GM19468 (cell line): Measurements from ENCODE around the gene TACR2.

Source experiments
- ATAC-seq: cut with Tn5 transposase; IDR thresholded peaks from one replicate; pipeline ENCODE4 v1.9.1; 2021; ENCODE audit warnings: mild to moderate bottlenecking, moderate library complexity, moderate number of reproducible peaks; ENCODE audit not compliant: unreplicated experiment; ENCODE audit errors: extremely low read depth

Gene TACR2

DNA sequence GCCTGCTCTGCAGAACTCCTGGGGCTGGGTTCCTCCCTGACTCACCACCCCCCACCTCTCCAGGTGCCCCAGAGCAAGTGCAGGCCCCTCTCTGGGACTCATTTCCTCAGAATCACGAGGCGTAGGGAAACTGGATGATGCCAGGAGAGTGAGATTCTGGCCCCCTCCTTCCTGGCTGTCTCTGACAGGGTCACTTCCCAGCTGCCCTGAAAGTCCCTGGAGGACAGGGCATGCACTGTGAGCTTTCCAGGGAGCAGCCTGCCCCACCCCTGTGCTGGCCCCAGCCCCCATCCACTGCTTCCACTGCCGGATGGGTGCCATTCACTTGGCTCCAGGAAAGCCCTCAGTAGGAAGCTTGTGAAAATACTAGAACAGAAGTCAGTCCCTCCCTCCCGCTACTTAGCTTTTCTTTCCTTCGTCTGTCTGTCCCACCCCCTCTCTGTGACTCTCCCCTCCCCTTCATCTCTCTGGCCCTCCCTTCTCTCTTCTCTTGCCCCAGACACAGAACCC is 10.4 kb downstream of the TACR2 start:
- no peak for ATAC-seq

DNA sequence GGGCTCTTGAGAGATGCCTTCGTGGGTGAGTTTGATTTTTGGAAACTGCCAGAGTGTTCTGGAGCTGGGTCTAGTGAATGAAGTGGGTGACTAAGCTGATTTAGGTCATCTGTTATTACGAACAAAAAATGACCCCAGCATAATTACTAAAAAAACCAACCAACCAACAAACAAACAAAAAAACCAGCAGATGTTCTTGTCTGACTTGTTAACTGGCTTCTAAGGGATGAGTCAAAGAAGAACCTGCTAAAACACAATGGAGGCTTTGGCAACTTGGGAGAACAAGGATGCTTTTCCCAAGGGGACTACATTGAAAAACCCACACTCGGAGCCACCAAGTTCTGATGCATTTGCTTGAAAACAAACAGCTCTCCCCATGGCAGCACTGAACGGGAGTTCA is 11.5 kb downstream of the TACR2 start:
- ATAC-seq = no peak

DNA sequence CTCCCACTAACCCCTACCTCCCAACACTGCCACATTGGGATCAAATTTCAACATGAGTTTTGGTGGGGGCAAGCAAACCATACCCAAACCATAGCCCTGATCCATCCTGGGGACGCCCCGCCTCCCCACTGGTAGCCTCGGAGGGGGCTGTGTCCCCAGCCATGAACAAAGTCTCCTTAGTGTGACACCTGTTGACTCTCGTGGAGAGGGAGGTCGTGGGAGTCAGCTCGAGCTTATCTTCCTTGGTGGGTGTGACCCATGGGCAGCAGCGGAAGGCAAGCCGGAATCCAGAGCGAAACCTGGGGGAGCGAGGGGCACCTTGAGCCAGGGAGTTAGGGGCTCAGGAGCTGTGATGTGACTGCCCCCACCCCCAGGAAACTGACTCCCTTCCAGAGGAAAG is 11.9 kb downstream of the TACR2 start:
- ATAC-seq = no peak

DNA sequence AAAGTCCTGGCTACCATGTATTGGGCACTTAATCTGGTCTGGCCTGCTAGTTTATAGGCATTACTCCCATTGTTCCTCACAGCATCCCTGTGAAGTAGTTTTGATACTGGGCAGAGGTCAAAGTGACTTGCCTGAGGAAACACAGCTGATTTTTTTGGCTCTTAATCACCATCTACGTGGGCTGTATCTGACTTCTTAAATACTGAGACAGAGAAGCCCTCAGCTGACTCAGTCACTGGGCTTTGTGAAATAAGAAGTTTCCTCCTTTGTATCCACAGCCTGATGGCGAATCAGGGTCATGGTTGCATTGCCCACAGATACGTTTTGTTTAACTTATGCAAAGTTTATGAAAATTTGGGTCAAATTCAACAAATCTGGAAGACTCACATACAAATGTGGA is 13.2 kb downstream of the TACR2 start:
- no peak for ATAC-seq

DNA sequence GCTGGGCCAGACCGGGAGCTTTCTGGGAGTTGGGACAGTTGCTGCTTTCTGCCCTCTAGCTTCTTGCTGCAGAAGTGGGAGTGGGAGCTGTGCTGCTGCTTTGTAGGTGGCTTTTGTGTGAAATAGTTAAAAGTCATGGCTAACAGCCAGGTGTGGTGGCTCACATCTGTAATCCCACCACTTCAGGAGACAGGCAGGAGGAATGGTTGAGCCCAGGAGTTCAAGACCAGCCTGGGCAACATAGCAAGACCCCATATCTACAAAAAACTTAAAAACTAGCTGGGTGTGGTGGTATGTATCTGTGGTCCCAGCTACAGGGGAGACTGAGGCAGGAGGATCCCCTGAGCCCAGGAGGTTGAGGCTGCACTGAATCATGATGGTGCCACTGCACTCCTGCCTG is 13.7 kb downstream of the TACR2 start:
- ATAC-seq = no peak

DNA sequence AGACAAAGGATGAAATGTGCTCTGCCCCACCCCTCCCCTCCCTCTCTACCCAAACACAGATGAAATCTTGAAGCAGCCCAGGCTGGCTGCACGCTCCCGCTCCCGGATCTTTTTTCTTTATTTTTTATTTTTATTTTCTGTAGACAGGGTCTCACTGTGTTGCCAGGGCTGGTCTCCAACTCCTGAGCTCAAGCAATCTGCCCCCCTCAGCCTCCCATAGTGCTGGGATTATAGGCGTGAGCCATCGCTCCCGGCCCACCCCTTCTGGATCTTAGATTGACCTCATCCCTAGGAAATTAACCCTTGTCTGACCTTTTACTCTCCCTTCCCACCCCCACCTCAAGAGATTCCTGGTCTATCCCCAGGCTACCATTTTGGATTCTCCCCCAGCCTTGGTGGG is 14.3 kb downstream of the TACR2 start:
- no peak for ATAC-seq

DNA sequence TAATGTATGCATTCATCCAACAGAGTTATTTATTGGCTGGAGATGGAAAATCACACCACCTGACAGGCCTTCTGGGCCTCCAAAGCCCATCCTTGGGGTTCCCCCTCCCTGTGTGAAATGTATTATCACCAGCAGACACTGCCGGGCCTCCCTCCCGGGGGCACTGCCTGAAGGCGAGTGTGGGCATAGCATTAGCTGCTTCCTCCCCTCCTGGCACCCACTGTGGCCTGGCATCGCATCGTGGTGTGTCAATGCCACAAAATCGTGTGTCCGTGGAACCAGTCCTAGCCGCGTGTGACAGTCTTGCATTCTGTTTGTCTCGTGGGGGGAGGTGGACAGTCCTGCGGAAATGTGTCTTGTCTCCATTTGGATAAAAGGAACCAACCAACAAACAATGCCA is 15.3 kb downstream of the TACR2 start:
- no peak for ATAC-seq

DNA sequence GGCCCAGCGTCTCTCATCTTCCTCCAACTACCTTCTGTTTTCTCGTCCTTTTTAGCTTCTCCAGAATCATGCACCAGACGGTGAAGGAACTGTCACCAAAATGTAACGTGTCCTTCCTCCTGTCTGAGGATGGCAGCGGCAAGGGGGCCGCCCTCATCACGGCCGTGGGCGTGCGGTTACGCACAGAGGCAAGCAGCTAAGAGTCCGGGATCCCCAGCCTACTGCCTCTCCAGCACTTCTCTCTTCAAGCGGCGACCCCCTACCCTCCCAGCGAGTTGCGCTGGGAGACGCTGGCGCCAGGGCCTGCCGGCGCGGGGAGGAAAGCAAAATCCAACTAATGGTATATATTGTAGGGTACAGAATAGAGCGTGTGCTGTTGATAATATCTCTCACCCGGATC is 15.8 kb downstream of the TACR2 start:
- no peak for ATAC-seq

DNA sequence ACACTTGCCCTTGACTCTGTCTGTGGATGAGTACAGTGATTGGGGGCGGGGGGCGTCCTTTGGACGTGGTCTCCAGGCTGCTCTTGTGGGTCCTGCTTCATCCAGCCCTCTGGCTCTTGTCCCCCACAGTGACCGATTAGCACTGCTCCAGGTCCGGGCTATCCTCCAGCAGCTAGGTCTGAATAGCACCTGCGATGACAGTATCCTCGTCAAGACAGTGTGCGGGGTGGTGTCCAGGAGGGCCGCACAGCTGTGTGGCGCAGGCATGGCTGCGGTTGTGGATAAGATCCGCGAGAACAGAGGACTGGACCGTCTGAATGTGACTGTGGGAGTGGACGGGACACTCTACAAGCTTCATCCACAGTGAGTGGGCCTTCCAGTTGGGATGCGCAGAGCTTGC is 18.3 kb downstream of the TACR2 start:
- no peak for ATAC-seq

DNA sequence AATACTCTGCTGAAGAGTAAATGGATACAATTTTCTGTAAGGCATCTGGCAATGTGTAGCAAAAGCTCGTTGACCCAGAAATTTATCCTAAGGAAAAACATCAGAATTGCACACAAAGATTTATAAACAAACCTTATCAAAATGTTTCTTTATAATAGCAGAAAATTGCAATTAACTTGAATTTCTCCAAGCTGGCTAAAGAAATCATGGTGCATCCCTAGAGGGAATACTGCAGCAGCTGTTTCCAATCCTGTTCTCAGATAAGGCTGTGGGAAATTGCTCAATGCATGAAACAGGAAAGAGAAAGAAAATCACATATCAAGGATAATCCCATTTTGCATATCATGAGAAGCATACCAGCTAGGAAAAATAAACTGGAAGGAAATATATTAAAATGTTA is 18.7 kb downstream of the TACR2 start:
- no peak for ATAC-seq

DNA sequence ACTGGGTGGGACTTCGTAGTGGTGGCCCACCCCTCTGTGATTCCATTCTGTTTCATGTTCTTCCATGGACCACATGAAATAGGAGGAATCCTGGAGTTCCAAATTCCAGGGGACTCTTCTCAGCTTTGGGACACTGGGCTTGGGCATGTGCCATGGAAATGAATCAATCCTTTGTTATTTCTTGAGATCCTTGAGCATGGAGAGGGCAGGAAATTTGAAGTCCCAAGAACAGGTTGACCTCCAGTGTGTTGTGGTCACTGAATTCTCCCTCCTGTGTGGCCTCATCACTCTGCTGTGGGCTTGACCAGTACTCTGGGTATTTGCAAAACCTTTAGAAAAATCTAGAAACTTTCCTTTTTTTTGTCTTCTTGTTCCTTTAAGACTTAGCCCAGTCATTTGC is 22.7 kb downstream of the TACR2 start:
- no peak for ATAC-seq

DNA sequence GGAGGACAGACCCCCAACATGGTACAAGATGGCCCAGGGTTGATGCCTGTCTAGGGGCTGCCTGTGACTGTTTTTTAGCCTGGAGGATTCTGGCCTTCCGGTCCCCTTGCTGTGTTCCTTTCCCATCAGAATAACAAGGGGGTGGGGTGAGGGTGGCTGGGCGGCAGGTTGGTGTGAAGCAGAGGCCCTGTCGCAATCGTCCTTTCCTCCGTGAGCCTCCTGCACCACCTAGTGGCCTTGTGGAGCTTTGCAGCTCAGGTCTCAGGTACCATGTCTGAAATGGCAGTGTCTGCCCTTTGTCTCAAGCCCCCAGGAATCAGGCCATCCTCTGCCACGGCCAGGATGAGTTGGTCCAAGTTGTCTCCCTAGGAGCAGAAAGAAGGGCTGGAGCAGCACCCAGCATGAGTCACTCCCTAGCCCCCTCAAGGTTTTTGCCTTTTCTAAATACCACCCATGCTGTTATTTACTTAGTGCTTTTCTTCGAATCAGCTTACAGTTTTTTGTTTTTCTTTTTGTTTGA is 24.2 kb downstream of the TACR2 start:
- no peak for ATAC-seq

DNA sequence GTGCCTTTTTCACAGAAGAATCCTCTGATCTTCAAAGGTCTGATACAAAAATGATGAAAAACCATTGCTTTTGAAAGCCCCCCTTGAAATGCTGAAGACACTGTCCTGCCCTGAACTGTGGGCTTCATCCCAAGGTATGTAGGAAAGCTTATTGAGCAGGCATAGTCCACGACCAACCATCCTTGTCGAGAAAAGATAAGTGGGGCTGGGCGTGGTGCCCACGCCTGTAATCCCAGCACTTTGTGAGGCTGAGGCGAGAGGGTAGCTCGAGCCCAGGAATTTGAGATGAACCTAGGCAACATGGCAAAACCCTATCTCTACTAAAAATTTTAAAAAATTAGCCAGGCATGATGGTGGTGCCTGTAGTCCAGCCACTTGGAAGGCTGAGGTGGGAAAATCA is 25.6 kb downstream of the TACR2 start:
- ATAC-seq = no peak

DNA sequence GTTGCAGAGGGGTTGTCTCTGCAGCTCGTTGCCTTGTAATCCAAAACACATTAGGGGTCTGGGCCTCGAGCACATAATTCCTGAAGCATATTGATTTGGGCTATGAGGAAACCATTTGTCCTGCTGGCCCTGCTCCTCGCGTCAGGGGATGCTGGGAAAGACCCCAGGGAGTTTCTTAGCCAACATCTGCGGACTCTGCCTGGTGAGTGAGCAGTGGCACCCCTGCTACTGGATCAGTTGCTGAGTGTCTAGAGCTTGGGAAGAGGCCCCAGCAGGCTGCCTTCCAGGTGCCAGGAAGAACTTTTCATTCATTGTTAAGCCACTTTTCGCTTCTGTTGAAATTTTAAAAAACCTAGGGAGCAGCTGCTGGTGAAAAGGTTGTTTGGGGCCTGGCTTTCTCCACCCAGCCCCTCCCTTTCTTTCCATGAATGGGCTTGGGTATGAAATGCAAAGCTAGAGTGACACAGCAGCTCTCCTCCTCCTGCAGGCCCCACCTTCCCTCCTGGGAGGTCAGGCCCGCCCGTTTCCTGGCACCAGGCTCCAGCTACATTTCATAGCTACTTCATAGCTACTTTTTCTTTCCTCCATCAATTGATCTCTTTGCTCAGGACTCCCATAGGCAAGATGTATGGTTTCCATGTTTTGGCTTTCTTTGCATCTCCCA is 26.8 kb downstream of the TACR2 start:
- ATAC-seq = no peak

DNA sequence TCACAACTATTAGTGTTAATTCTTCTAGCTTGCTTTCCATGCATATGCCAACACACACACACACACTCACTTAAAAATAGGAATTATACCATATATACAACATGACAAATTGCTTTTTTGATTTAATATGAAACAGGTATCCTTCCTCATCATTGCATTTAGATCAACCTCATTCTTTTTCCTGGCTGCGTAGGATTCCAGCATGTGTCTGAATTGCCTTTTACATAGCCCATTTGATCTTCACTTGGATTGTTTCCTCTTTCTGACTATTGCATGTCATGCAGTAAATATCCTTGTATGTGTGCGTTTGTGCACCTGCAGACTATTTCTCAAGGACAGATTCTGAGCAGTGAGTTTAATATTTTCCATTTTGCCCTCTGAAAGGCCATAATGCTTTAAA is 28.2 kb downstream of the TACR2 start:
- ATAC-seq = no peak

DNA sequence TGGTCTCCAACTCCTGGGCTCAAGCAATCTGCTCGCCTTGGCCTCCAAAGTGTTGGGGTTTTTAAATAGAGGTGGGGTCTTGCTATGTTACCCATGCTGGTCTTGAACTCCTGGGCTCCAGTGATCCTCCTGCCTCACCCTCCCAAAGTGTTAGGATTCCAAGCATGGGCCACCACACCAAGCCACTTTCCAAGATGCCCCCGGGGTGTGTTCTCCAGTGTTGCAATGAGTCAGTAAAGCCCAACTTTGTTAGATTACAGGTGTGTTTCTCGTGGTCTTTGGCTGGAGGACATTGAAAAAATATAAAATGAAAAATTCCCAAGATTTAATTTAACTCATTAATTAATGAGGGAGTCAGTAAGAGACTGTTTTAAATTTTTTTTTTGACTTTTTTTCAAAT is 29.2 kb downstream of the TACR2 start:
- no peak for ATAC-seq

DNA sequence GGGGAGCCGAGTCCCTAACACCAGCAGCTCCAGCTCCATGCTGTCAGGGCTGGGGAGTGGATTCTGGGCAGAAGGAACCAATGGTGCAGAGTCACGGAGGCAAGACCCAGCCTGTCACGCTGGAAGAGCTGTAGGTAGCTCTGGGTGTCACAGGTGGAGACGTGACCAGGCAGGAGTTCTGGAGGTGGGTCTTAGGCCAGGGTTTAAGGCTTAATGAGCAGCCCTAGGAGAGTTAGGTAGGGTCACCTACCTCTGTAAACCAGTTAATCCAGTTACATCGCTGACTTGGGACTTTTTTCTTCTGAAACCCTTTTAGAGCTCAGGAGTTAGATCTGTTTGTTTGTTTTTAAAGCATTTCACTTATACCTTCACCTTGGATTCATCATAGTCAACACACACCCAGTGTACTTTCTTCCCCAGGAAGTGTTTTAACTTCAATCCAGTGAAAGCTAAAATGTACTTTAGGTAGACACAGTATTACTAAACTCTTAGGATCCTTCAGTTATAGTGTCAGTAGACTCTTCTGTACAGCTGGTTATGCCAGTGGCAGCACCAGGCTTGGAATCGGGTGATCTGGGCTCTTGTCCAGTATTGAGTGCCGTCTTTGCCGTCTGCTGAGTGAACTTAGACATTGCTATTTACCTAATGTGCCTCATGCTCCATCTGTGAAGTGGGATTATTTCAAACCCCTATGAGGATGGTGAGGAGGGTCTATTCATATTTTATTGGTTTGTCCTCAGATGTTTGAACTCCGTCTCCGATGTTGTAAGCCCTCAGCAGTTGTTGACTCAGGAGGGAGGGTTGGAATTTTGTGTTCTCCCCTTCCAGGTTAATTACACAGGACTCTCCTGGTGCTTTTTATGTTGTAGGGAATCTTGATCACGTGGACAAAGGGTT is 31.0 kb downstream of the TACR2 start:
- no peak for ATAC-seq

DNA sequence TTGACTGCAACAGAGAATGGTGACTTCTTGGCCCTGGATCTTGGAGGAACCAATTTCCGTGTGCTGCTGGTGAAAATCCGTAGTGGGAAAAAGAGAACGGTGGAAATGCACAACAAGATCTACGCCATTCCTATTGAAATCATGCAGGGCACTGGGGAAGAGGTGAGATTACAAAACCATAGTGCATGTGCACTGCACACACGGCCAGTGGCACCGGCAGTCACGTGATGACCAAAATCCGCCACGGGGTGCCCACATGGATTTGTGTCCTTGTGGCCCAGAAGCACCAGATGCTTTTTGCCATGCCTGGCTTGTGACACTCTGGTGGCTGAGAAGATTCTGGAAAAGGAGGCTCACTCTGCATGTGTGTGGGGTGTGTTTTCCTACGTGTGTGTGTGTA is 32.4 kb downstream of the TACR2 start:
- no peak for ATAC-seq

DNA sequence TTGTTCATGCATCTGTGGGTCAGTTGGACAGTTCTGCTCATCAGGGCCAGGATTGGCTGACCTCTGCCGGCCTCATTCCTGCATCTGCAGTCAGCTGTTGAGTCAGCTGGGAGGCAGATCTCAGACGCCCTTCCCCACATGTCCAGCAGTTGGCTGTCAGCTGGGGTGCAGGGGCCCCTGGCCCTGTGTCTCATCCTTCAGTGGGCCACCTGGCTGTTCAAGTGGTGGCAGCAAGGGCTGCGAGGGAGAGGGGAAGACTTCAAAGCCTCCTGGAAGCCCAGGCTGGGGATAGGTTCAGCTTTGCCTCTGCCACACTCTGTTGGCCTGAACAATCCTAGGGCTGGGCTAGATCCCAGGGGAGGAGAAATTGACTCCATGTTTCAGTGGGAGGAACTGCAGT is 33.2 kb downstream of the TACR2 start:
- ATAC-seq = no peak

DNA sequence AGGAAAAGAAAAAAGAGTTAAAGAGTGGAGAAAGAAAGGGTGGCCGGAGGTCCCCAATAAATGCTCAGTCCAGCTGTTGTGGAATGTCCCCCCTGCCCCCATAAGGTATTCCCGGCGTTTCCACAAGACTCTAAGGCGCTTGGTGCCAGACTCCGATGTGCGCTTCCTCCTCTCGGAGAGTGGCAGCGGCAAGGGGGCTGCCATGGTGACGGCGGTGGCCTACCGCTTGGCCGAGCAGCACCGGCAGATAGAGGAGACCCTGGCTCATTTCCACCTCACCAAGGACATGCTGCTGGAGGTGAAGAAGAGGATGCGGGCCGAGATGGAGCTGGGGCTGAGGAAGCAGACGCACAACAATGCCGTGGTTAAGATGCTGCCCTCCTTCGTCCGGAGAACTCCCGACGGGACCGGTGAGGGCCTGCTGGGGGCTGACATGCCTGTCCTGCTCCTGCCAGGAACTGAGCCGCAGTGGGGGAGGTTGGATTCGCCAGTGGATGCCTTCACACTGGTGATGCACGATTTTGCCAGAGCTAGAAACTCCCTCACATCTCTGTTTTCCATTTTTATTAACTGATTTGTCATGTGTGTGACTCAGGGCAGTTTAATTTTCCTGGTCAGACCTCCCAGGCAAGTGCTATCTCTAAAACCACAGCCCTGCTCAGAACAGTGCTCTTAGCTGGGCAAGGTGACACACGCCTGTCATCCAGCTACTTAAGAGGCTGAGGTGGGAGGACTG is 34.2 kb downstream of the TACR2 start:
- ATAC-seq = no peak

DNA sequence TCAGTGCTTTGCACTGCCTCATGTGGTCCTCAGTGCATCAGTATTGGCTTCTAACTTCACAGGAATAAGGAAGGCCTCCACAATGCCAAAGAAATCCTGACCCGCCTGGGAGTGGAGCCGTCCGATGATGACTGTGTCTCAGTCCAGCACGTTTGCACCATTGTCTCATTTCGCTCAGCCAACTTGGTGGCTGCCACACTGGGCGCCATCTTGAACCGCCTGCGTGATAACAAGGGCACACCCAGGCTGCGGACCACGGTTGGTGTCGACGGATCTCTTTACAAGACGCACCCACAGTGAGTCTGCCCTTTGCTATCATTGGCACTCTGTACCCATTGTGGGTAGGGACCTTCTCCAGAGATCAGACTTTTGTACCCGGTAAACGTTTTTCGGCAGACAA is 36.9 kb downstream of the TACR2 start:
- no peak for ATAC-seq
